ENCODE data around the gene TBCA.

Gene TBCA

GRCh38 chr5:77775790-77776553, at the start of gene TBCA:
Gene TBCA (minus strand): TSS chr5:77776339. CDS start chr5:77776257, 82 bp downstream.
- DNase-seq: peak; percentile 92

GRCh38 chr5:77824981-77825380, 48.8 kb upstream of the TBCA start:
- no peak for DNase-seq

- no peak for DNase-seq
These were observed 40.5 kb upstream of the TBCA start for GRCh38 chr5:77816686-77817085.

- no peak for DNase-seq
These were observed 36.9 kb upstream of the TBCA start for GRCh38 chr5:77812926-77813589.

- no peak for DNase-seq
These were observed 30.2 kb upstream of the TBCA start for GRCh38 chr5:77806213-77806843.

- no peak for DNase-seq
These were observed 22.3 kb upstream of the TBCA start for GRCh38 chr5:77798456-77798855.

GRCh38 chr5:77797136-77797535, 21.0 kb upstream of the TBCA start:
- no peak for DNase-seq

- no peak for DNase-seq
These were observed 19.7 kb upstream of the TBCA start for GRCh38 chr5:77795846-77796245.

GRCh38 chr5:77795268-77795667, 19.1 kb upstream of the TBCA start:
- no peak for DNase-seq

- DNase-seq: no peak
These were observed 15.8 kb upstream of the TBCA start for GRCh38 chr5:77791926-77792325.

- no peak for DNase-seq
These were observed 15.2 kb upstream of the TBCA start for GRCh38 chr5:77791356-77791755.

- no peak for DNase-seq
These were observed 9.1 kb upstream of the TBCA start for GRCh38 chr5:77785229-77785628.

GRCh38 chr5:77784735-77785134, 8.6 kb upstream of the TBCA start:
- no peak for DNase-seq

- no peak for DNase-seq
These were observed 4.9 kb upstream of the TBCA start for GRCh38 chr5:77781076-77781475.

- DNase-seq: no peak
These were observed 2.8 kb upstream of the TBCA start for GRCh38 chr5:77778881-77779438.

GRCh38 chr5:77778398-77778797, 2.3 kb upstream of the TBCA start:
- DNase-seq: no peak

GRCh38 chr5:77777911-77778310, 1.8 kb upstream of the TBCA start:
- no peak for DNase-seq

- DNase-seq: peak; percentile 20
These were observed 1.2 kb upstream of the TBCA start for GRCh38 chr5:77777281-77777892.

GRCh38 chr5:77776554-77777206, 541 bp upstream of the TBCA start:
- DNase-seq: no peak

GRCh38 chr5:77774981-77775789, 954 bp downstream of the TBCA start:
- no peak for DNase-seq

GRCh38 chr5:77773734-77774280, 2.3 kb downstream of the TBCA start:
- DNase-seq: no peak

GRCh38 chr5:77772729-77773128, 3.4 kb downstream of the TBCA start:
- DNase-seq: no peak
